Colonic mucosa (tissue), 4 donors: ENCODE results near the gene PROZ. TPM values are rescaled to one million over a fixed set of nuclear protein-coding genes. Genes with fewer than 3 reads are reported as not detected.

Source experiments
- DNase-seq: peaks from one replicate; pipeline ENCODE4 v3.0.0-alpha.2; 2020
- H3K27ac ChIP-seq: fragments of 200-600 bp; one replicate; pipeline ENCODE4 v1.8.0; 2021
- H3K27me3 ChIP-seq: fragments of 200-600 bp; one replicate; pipeline ENCODE4 v1.8.0; 2021
- H3K36me3 ChIP-seq: fragments of 200-600 bp; one replicate; pipeline ENCODE4 v1.8.0; 2021
- H3K4me1 ChIP-seq: fragments of 200-600 bp; one replicate; pipeline ENCODE4 v1.8.0; 2021; ENCODE audit warnings: mild to moderate bottlenecking
- H3K4me3 ChIP-seq: fragments of 200-600 bp; one replicate; pipeline ENCODE4 v1.8.0; 2021
- H3K9ac ChIP-seq, 2 donors: one replicate each; pipeline ENCODE4 v1.7.0; 2013; ENCODE audit warnings: control low read depth in 2 of 2, low read depth in 2 of 2, low read length in 2 of 2
- H3K9me3 ChIP-seq: fragments of 200-600 bp; one replicate; pipeline ENCODE4 v1.8.0; 2021
- intact Hi-C: fragments of 100-400 bp; cut with DNase I; formaldehyde crosslinking; loops from one replicate; pipeline ENCODE4 v1.14.1; 2022
- total RNA-seq, 2 donors: library from RNA; stranded (reverse); fragmentation: NEBNext Ultra II Directional in 1 of 2; extraction: Animal tissue kit (Norgen Biotek cat#: 25700) in 1 of 2; gene quantifications; one replicate each; pipeline ENCODE4 v1.2.1, GENCODE V29; 2021
- TF ChIP-seq, protein P1 (sequence below): fragments of 200-600 bp; IDR thresholded peaks from one replicate; pipeline ENCODE4 v1.8.0; 2022; ENCODE audit warnings: antibody characterized with exemption, mild to moderate bottlenecking
- donor health status: healthy.
- donor health status: DM: no; HTN: no; CAD: no.
- donor health status: DM: no; HTN: no; CAD: no.

Gene PROZ
- total RNA-seq, 2 donors from 2014 or later, result not detected

DNA sequence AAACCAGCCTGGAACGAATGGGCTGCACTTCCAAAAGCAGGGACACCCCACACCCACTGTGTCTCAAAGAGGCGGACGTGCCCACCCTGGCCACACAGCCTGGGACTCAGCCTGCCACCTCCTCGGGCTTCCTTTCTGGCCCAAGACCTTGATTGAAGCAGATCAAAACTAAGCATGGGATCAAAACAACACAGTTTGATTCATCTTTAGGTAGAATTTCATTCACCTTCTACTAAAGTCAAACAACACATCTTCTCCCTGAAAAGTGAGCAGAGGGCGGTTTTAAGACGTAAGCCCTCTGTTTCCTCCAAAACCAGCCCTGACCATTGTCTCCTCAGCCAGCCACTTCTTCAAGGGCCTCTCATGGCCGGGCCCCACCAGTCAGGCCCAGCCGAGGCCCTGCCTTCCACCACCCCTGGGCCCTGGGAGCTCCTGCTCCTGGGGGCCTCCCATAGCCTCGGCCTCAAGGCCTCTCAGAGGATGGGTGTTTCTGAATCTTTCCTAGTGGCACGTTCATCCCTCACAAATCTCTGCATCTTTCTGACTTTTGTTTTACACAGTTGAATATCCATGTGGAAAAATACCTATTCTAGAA is 42.1 kb upstream of the PROZ start:
- Histone ChIP-seq H3K4me3 (no peak overlapping the region), H3K4me1 (no peaks in the 10 kb centered on the region), H3K36me3 (no peaks in the 10 kb centered on the region), H3K27me3 (no peaks in the 10 kb centered on the region), H3K27ac (no peak overlapping the region), H3K9ac (no peak overlapping the region), H3K9me3 (no peaks in the 10 kb centered on the region)
- no peak for DNase-seq
- TF ChIP-seq, protein P1, sequence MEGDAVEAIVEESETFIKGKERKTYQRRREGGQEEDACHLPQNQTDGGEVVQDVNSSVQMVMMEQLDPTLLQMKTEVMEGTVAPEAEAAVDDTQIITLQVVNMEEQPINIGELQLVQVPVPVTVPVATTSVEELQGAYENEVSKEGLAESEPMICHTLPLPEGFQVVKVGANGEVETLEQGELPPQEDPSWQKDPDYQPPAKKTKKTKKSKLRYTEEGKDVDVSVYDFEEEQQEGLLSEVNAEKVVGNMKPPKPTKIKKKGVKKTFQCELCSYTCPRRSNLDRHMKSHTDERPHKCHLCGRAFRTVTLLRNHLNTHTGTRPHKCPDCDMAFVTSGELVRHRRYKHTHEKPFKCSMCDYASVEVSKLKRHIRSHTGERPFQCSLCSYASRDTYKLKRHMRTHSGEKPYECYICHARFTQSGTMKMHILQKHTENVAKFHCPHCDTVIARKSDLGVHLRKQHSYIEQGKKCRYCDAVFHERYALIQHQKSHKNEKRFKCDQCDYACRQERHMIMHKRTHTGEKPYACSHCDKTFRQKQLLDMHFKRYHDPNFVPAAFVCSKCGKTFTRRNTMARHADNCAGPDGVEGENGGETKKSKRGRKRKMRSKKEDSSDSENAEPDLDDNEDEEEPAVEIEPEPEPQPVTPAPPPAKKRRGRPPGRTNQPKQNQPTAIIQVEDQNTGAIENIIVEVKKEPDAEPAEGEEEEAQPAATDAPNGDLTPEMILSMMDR, result no peak
- intact Hi-C loops, result no loop called here

DNA sequence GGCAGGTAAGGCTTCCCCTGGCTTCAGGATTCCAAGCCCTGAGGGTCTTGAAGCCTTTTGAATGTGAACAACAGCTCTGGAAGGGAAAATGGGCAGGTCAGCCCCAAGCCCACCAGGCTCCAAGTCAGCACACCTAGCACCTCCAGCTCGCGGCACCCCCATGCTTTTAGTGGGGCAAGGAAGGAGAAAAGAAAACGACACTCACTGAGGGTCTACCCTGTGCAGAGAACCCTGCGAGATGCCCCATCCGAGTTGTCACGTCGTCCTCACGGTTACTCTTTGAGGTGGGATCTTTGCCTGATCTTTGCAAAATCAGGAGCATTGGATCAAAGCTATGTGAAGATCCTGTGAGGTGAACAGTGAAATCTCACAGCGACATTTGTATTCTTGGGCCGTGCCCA is 41.6 kb upstream of the PROZ start:
- Histone ChIP-seq H3K9me3 (no peaks in the 10 kb centered on the region), H3K27me3 (no peaks in the 10 kb centered on the region), H3K36me3 (no peaks in the 10 kb centered on the region), H3K4me3 (no peak overlapping the region), H3K4me1 (no peaks in the 10 kb centered on the region), H3K27ac (no peak overlapping the region), H3K9ac (no peak overlapping the region)
- TF ChIP-seq, protein P1, result no peak
- intact Hi-C loops, result no loop called here
- no peak for DNase-seq

DNA sequence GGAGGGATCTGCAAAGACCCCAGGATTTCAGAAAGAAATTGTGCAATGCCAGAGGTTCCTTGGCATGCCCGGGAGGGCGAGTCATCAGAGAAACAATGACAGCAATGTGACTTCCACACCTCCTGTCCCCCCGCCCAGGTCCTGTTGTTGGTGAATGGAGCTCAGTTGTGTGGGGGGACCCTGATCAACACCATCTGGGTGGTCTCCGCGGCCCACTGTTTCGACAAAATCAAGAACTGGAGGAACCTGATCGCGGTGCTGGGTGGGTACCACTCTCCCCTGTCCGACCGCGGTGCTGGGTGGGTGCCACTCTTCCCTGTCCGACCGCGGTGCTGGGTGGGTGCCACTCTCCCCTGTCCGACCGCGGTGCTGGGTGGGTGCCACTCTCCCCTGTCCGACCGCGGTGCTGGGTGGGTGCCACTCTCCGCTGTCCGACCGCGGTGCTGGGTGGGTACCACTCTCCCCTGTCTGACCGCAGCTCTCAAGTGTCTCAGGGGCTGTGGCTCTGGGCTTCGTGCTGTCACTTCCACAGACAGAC is 41.0 kb upstream of the PROZ start:
- intact Hi-C loops, result no loop called here
- H3K9ac ChIP-seq, result no peak overlapping the region
- TF ChIP-seq, protein P1, result no peak
- H3K4me1 ChIP-seq, result no peaks in the 10 kb centered on the region
- H3K4me3 ChIP-seq, result no peak overlapping the region
- H3K27ac ChIP-seq, result no peak overlapping the region
- H3K36me3 ChIP-seq, result no peaks in the 10 kb centered on the region
- no peak for DNase-seq
- H3K27me3 ChIP-seq, result no peaks in the 10 kb centered on the region
- H3K9me3 ChIP-seq, result no peaks in the 10 kb centered on the region

DNA sequence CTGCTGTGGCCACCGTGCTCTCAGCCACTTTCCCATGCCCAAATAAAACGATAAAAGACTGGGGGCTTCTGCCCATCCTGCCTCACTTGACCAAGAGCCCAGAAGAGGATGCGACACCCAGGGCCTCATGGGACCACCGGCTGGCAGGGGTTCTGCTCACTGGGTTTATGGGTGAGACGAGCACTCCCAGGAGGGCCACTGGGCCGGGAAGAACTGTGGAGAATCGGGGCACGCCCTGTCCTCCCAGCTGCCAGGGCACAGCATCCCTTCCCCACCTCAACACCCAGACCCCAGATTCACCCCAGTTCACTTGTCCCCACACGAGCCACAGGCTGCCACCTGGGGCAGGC is 40.6 kb upstream of the PROZ start:
- H3K9me3 ChIP-seq, result no peaks in the 10 kb centered on the region
- H3K4me1 ChIP-seq, result no peaks in the 10 kb centered on the region
- H3K4me3 ChIP-seq, result no peak overlapping the region
- TF ChIP-seq, protein P1, result no peak
- no peaks in the 10 kb centered on the region for H3K36me3 ChIP-seq
- no peak overlapping the region for H3K9ac ChIP-seq
- intact Hi-C loops, result no loop called here
- no peaks in the 10 kb centered on the region for H3K27me3 ChIP-seq
- H3K27ac ChIP-seq, result no peak overlapping the region
- no peak for DNase-seq

DNA sequence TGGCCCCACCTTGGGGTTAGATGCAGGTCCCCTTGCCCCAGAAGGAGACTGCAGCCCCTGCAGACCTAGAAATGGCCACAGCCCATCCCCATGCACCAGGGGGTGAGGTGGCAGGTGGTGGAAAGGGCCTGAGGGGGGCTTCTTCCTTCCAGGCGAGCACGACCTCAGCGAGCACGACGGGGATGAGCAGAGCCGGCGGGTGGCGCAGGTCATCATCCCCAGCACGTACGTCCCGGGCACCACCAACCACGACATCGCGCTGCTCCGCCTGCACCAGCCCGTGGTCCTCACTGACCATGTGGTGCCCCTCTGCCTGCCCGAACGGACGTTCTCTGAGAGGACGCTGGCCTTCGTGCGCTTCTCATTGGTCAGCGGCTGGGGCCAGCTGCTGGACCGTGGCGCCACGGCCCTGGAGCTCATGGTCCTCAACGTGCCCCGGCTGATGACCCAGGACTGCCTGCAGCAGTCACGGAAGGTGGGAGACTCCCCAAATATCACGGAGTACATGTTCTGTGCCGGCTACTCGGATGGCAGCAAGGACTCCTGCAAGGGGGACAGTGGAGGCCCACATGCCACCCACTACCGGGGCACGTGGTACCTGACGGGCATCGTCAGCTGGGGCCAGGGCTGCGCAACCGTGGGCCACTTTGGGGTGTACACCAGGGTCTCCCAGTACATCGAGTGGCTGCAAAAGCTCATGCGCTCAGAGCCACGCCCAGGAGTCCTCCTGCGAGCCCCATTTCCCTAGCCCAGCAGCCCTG is 40.0 kb upstream of the PROZ start:
- intact Hi-C loops, result no loop called here
- DNase-seq, result no peak
- TF ChIP-seq, protein P1, result no peak
- no peak overlapping the region for H3K27ac ChIP-seq
- H3K9ac ChIP-seq, result no peak overlapping the region
- no peaks in the 10 kb centered on the region for H3K4me1 ChIP-seq
- no peak overlapping the region for H3K4me3 ChIP-seq
- H3K36me3 ChIP-seq, result no peaks in the 10 kb centered on the region
- no peaks in the 10 kb centered on the region for H3K9me3 ChIP-seq
- H3K27me3 ChIP-seq, result no peaks in the 10 kb centered on the region
